ENCODE data around the gene PRND.

GRCh38 chr20:4673371-4674001 lies 48.2 kb upstream of the PRND start:
- TF ChIP-seq POLR2AphosphoS5 (IDR thresholded peaks at IDR 0.05; ENCODE audit: low read depth, low read length) (no peak), TAF1 (IDR thresholded peaks at IDR 0.05; ENCODE audit: borderline replicate concordance, low read depth, low read length) (no peak)
